WTC11 (cell line): Measurements from ENCODE around the gene CRLF1. TPM values are rescaled to one million over a fixed set of nuclear protein-coding genes. Genes with fewer than 3 reads are reported as not detected.

Source experiments
- ATAC-seq: fragments of 200-7000 bp; cut with Tn5 transposase; 2 replicates; pipeline ENCODE4 v1.10.0; 2021; ENCODE audit warnings: mild to moderate bottlenecking, moderate library complexity
- CTCF ChIA-PET: fragments of 300-600 bp; sonication (Branson Sonifier 250); formaldehyde crosslinking; loops from one replicate; lab custom pipeline; 2021; ENCODE audit warnings: antibody characterized with exemption; lab: Charles Lee
- POLR2A ChIA-PET: fragments of 350-600 bp; sonication (Branson Sonifier 250); formaldehyde crosslinking; loops from one replicate; lab custom pipeline; 2021; ENCODE audit warnings: antibody characterized with exemption; lab: Charles Lee
- DNase-seq: peaks from one replicate; pipeline ENCODE4 v3.0.0; 2021; ENCODE audit warnings: low spot score
- H3K27ac Mint-ChIP-seq: 2 replicates; pipeline ENCODE4 v1.8.0; 2021; ENCODE audit warnings: mixed read lengths
- H3K27me3 Mint-ChIP-seq: 2 replicates; pipeline ENCODE4 v1.8.0; 2021; ENCODE audit warnings: low read depth, mild to moderate bottlenecking, moderate library complexity, mixed read lengths
- H3K36me3 Mint-ChIP-seq: 2 replicates; pipeline ENCODE4 v1.8.0; 2021; ENCODE audit warnings: mixed read lengths
- H3K4me1 Mint-ChIP-seq: 2 replicates; pipeline ENCODE4 v1.8.0; 2022; ENCODE audit warnings: mixed read lengths
- H3K4me3 Mint-ChIP-seq: 2 replicates; pipeline ENCODE4 v1.8.0; 2021; ENCODE audit warnings: mild to moderate bottlenecking, moderate library complexity, mixed read lengths
- H3K9me3 Mint-ChIP-seq: 2 replicates; pipeline ENCODE4 v1.8.0; 2021; ENCODE audit warnings: mixed read lengths
- ATF1 ChIP-seq: sonication (generic); formaldehyde crosslinking; IDR thresholded peaks from 2 replicates; pipeline ENCODE4 v1.8.1; 2023; ENCODE audit warnings: mild to moderate bottlenecking, moderate library complexity, missing genetic modification reagents
- ESRRA ChIP-seq: sonication (generic); formaldehyde crosslinking; IDR thresholded peaks from 2 replicates; pipeline ENCODE4 v1.8.1; 2022; ENCODE audit warnings: mild to moderate bottlenecking, missing genetic modification reagents, borderline replicate concordance
- FOXP4 ChIP-seq: sonication (generic); formaldehyde crosslinking; IDR thresholded peaks from 2 replicates; pipeline ENCODE4 v1.8.0; 2022; ENCODE audit warnings: mild to moderate bottlenecking, missing genetic modification reagents
- HMGA2 ChIP-seq: fragments of 250-450 bp; sonication (Bioruptor Pico); IDR thresholded peaks from 2 replicates; pipeline ENCODE4 v1.4.0; 2021; ENCODE audit warnings: mild to moderate bottlenecking, moderate library complexity
- KAT7 ChIP-seq: sonication (generic); formaldehyde crosslinking; IDR thresholded peaks from 2 replicates; pipeline ENCODE4 v1.8.1; 2023; ENCODE audit warnings: missing genetic modification reagents, mild to moderate bottlenecking, borderline replicate concordance
- NFYB ChIP-seq: sonication (generic); formaldehyde crosslinking; conservative IDR thresholded peaks from 2 replicates; pipeline ENCODE4 v1.8.0; 2022; ENCODE audit warnings: low read depth, missing genetic modification reagents
- SOX15 ChIP-seq: fragments of 250-450 bp; sonication (Bioruptor Pico); IDR thresholded peaks from 2 replicates; pipeline ENCODE4 v1.9.0; 2021; ENCODE audit warnings: mild to moderate bottlenecking
- ZNF121 ChIP-seq: sonication (generic); formaldehyde crosslinking; IDR thresholded peaks from 2 replicates; pipeline ENCODE4 v1.8.0; 2023; ENCODE audit warnings: missing genetic modification reagents
- ZNF219 ChIP-seq: sonication (generic); formaldehyde crosslinking; IDR thresholded peaks from 2 replicates; pipeline ENCODE4 v1.8.0; 2023; ENCODE audit warnings: missing genetic modification reagents, mild to moderate bottlenecking, borderline replicate concordance
- ZNF263 ChIP-seq: sonication (generic); formaldehyde crosslinking; IDR thresholded peaks from 2 replicates; pipeline ENCODE4 v1.8.1; 2022; ENCODE audit warnings: low read depth, mild to moderate bottlenecking, moderate library complexity, missing genetic modification reagents
- ZNF512 ChIP-seq: sonication (generic); formaldehyde crosslinking; IDR thresholded peaks from 2 replicates; pipeline ENCODE4 v1.8.1; 2022; ENCODE audit warnings: missing genetic modification reagents, borderline replicate concordance
- total RNA-seq: library from RNA; stranded (reverse); gene quantifications from 3 replicates; pipeline ENCODE4 v1.2.3, GENCODE V29; 2021
- TF ChIP-seq, protein P1 (sequence below): sonication (generic); formaldehyde crosslinking; IDR thresholded peaks from 2 replicates; pipeline ENCODE4 v1.8.0; 2023; ENCODE audit warnings: missing genetic modification reagents, mild to moderate bottlenecking, borderline replicate concordance
- TF ChIP-seq, protein P2 (sequence below): fragments of 250-450 bp; sonication (Bioruptor Pico); IDR thresholded peaks from 2 replicates; pipeline ENCODE4 v1.9.0; 2021; ENCODE audit warnings: mild to moderate bottlenecking
- TF ChIP-seq, protein P3 (sequence below): fragments of 250-450 bp; sonication (Bioruptor Pico); IDR thresholded peaks from 2 replicates; pipeline ENCODE4 v2.1.2; 2022; ENCODE audit warnings: mild to moderate bottlenecking, moderate library complexity
- TF ChIP-seq, protein P4 (sequence below): fragments of 250-450 bp; sonication (Bioruptor Pico); IDR thresholded peaks from 2 replicates; pipeline ENCODE4 v1.8.0; 2021; ENCODE audit warnings: mild to moderate bottlenecking
- TF ChIP-seq, protein P5 (sequence below): sonication (generic); formaldehyde crosslinking; IDR thresholded peaks from 2 replicates; pipeline ENCODE4 v1.8.0; 2022; ENCODE audit warnings: mild to moderate bottlenecking, missing genetic modification reagents
- TF ChIP-seq, protein P6 (sequence below): sonication (generic); formaldehyde crosslinking; IDR thresholded peaks from 2 replicates; pipeline ENCODE4 v1.8.1; 2022; ENCODE audit warnings: low read depth, missing genetic modification reagents, borderline replicate concordance

The CRLF1 gene
- total RNA-seq, 1 experiment from 2014 or later, result 36.4 TPM

- ATAC-seq, result no peak
- no peaks in the 10 kb centered on the region for H3K9me3 Mint-ChIP-seq
- TF ChIP-seq ZNF121 (CRISPR knock-in tag), result 0 out of 2 replicates have a peak, but pooled peaks have one; percentile 42
- no peak for TF ChIP-seq ZNF219 (CRISPR knock-in tag)
- TF ChIP-seq, all 79 proteins: peak for 1
- Mint-ChIP-seq H3K4me3 (no peak overlapping the region), H3K27me3 (no peaks in the 10 kb centered on the region), H3K4me1 (peaks cover 30% of the 10 kb centered on the region), H3K36me3 (no peaks in the 10 kb centered on the region), H3K27ac (peak overlapping the region; percentile 50)
- no peak for DNase-seq
- ChIA-PET POLR2A (no interaction called here), CTCF (interaction anchor here (0.7 to 1.8 kb wide), 4 partner anchors 58 to 130 kb away, joined by 3 to 6 read pairs (median 4); no protein-coding TSS in a partner anchor)
These were observed 45.1 kb upstream of the CRLF1 start for GRCh38 chr19:18651733-18652132.

GRCh38 chr19:18651300-18651699 is 44.7 kb upstream of the CRLF1 start:
- POLR2A ChIA-PET, result no interaction called here
- CTCF ChIA-PET, result interaction anchor here (1.0 to 1.8 kb wide), 2 partner anchors 11 to 57 kb away, joined by 3 to 6 read pairs; no protein-coding TSS in a partner anchor
- peaks cover 34% of the 10 kb centered on the region for H3K4me1 Mint-ChIP-seq
- peak overlapping the region; percentile 50 for H3K27ac Mint-ChIP-seq
- DNase-seq (no peak), ATAC-seq (no peak)
- TF ChIP-seq, protein P1, sequence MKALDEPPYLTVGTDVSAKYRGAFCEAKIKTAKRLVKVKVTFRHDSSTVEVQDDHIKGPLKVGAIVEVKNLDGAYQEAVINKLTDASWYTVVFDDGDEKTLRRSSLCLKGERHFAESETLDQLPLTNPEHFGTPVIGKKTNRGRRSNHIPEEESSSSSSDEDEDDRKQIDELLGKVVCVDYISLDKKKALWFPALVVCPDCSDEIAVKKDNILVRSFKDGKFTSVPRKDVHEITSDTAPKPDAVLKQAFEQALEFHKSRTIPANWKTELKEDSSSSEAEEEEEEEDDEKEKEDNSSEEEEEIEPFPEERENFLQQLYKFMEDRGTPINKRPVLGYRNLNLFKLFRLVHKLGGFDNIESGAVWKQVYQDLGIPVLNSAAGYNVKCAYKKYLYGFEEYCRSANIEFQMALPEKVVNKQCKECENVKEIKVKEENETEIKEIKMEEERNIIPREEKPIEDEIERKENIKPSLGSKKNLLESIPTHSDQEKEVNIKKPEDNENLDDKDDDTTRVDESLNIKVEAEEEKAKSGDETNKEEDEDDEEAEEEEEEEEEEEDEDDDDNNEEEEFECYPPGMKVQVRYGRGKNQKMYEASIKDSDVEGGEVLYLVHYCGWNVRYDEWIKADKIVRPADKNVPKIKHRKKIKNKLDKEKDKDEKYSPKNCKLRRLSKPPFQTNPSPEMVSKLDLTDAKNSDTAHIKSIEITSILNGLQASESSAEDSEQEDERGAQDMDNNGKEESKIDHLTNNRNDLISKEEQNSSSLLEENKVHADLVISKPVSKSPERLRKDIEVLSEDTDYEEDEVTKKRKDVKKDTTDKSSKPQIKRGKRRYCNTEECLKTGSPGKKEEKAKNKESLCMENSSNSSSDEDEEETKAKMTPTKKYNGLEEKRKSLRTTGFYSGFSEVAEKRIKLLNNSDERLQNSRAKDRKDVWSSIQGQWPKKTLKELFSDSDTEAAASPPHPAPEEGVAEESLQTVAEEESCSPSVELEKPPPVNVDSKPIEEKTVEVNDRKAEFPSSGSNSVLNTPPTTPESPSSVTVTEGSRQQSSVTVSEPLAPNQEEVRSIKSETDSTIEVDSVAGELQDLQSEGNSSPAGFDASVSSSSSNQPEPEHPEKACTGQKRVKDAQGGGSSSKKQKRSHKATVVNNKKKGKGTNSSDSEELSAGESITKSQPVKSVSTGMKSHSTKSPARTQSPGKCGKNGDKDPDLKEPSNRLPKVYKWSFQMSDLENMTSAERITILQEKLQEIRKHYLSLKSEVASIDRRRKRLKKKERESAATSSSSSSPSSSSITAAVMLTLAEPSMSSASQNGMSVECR (CRISPR knock-in tag), result no peak
- no peak for TF ChIP-seq ZNF121 (CRISPR knock-in tag)
- no peak for TF ChIP-seq ZNF512 (CRISPR knock-in tag)
- TF ChIP-seq, protein P2, sequence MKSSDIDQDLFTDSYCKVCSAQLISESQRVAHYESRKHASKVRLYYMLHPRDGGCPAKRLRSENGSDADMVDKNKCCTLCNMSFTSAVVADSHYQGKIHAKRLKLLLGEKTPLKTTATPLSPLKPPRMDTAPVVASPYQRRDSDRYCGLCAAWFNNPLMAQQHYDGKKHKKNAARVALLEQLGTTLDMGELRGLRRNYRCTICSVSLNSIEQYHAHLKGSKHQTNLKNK (CRISPR knock-in tag), result no peak
- no peak for TF ChIP-seq FOXP4
- no peak overlapping the region for H3K4me3 Mint-ChIP-seq
- H3K9me3 Mint-ChIP-seq, result no peaks in the 10 kb centered on the region
- no peaks in the 10 kb centered on the region for H3K36me3 Mint-ChIP-seq
- peaks cover 3% of the 10 kb centered on the region; the same call in 1 of the 2 replicates for H3K27me3 Mint-ChIP-seq

GRCh38 chr19:18650468-18651041 is 44.0 kb upstream of the CRLF1 start:
- Mint-ChIP-seq H3K27ac (peak overlapping the region; percentile 79), H3K4me3 (no peak overlapping the region), H3K27me3 (peaks cover 3% of the 10 kb centered on the region; the same call in 1 of the 2 replicates), H3K4me1 (peaks cover 34% of the 10 kb centered on the region), H3K36me3 (no peaks in the 10 kb centered on the region), H3K9me3 (no peaks in the 10 kb centered on the region)
- DNase-seq, result no peak
- ChIA-PET POLR2A (no interaction called here), CTCF (interaction anchor here (1.0 kb wide), 1 partner anchor 10 kb away, joined by 3 read pairs; no protein-coding TSS in a partner anchor)
- no peak for ATAC-seq
- TF ChIP-seq SOX15 (CRISPR knock-in tag) (no peak), KAT7 (CRISPR knock-in tag) (no peak), NFYB (CRISPR knock-in tag) (no peak), ZNF263 (CRISPR knock-in tag) (no peak), ATF1 (CRISPR knock-in tag) (no peak), HMGA2 (CRISPR knock-in tag) (no peak), ESRRA (CRISPR knock-in tag) (no peak)
- TF ChIP-seq, protein P3, sequence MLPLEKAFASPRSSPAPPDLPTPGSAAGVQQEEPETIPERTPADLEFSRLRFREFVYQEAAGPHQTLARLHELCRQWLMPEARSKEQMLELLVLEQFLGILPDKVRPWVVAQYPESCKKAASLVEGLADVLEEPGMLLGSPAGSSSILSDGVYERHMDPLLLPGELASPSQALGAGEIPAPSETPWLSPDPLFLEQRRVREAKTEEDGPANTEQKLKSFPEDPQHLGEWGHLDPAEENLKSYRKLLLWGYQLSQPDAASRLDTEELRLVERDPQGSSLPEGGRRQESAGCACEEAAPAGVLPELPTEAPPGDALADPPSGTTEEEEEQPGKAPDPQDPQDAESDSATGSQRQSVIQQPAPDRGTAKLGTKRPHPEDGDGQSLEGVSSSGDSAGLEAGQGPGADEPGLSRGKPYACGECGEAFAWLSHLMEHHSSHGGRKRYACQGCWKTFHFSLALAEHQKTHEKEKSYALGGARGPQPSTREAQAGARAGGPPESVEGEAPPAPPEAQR (CRISPR knock-in tag), result no peak
- TF ChIP-seq, protein P4, sequence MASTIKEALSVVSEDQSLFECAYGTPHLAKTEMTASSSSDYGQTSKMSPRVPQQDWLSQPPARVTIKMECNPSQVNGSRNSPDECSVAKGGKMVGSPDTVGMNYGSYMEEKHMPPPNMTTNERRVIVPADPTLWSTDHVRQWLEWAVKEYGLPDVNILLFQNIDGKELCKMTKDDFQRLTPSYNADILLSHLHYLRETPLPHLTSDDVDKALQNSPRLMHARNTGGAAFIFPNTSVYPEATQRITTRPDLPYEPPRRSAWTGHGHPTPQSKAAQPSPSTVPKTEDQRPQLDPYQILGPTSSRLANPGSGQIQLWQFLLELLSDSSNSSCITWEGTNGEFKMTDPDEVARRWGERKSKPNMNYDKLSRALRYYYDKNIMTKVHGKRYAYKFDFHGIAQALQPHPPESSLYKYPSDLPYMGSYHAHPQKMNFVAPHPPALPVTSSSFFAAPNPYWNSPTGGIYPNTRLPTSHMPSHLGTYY (CRISPR knock-in tag), result no peak
- TF ChIP-seq, protein P5, sequence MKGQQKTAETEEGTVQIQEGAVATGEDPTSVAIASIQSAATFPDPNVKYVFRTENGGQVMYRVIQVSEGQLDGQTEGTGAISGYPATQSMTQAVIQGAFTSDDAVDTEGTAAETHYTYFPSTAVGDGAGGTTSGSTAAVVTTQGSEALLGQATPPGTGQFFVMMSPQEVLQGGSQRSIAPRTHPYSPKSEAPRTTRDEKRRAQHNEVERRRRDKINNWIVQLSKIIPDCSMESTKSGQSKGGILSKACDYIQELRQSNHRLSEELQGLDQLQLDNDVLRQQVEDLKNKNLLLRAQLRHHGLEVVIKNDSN (CRISPR knock-in tag), result no peak
- TF ChIP-seq, protein P6, sequence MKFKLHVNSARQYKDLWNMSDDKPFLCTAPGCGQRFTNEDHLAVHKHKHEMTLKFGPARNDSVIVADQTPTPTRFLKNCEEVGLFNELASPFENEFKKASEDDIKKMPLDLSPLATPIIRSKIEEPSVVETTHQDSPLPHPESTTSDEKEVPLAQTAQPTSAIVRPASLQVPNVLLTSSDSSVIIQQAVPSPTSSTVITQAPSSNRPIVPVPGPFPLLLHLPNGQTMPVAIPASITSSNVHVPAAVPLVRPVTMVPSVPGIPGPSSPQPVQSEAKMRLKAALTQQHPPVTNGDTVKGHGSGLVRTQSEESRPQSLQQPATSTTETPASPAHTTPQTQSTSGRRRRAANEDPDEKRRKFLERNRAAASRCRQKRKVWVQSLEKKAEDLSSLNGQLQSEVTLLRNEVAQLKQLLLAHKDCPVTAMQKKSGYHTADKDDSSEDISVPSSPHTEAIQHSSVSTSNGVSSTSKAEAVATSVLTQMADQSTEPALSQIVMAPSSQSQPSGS (CRISPR knock-in tag), result no peak
